GM21528 (cell line): ENCODE data around the gene PRICKLE2.

Experiments used
- ATAC-seq: cut with Tn5 transposase; IDR thresholded peaks from one replicate; pipeline ENCODE4 v1.9.1; 2021; ENCODE audit warnings: mild to moderate bottlenecking, moderate library complexity; ENCODE audit not compliant: unreplicated experiment, low FRiP score

PRICKLE2 gene

DNA sequence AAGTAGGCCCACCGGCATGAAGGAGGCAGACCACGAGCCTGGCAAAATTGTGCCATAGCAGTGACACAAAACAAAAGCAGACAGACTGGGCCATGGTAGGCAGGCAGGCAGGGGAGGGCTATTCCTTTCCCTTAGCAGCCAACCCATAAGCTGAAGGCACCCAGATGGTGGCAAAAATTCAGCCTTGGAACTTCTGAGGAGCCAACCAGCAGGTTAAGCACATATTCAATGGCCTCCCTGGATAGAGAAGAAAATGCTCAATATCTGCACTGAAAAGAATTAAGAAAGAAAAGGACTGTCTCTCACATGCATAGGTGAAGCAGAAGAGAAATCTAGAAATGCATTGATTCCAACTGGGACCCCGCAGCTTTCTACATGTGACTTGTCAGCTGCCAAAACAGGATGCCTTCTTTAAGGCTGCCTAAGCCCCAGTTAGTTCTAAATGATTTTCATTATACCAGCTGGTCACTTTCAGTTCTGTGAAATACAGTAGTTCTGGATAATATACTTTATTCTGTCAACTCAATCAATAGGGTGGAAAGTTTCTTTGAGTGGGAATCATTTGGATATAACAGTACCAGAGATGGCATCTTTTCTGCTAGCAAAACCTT, 2.7 kb downstream of the PRICKLE2 start:
- no peak for ATAC-seq

- ATAC-seq: no peak
Observed at GRCh38 chr3:64221571-64222257, 3.6 kb downstream of the PRICKLE2 start.

DNA sequence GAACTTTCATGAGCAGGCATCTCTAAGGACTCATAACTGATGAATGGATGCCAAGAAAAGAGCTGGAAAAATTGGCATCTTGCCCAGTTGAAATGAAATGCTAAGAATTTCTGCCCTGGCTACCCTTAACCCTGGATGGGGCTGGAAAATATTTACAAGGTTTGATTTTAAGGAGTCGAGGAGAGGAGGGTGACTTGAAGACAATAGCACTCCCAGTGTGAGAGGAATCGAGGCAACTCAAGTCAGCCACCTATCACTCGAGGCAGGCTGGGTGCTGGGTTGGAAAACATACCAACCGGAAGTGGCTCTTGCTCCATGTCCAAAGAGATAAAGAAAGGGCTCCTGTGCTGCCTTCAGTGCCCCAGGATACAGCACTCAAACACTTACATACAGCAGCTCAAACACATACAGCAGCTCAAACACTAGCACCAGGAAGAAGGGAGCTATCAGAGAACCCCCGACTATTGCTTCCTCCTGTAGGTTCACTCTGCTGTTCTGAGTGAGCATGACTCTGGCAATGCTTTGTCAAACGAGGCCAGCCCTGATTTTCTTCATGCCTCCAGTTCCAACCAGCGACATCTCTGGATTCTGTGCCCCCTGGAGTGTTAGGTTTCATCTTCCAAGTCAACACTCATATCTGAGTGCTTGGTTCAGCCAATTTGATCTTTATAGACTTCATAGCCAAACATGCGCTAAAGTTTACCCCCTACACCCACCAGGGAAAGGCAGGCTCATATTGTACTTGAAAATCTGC, 4.9 kb downstream of the PRICKLE2 start:
- ATAC-seq: no peak

GRCh38 chr3:64218746-64219145, 6.5 kb downstream of the PRICKLE2 start:
- ATAC-seq: no peak

GRCh38 chr3:64218329-64218728, 6.9 kb downstream of the PRICKLE2 start:
- ATAC-seq: no peak

DNA sequence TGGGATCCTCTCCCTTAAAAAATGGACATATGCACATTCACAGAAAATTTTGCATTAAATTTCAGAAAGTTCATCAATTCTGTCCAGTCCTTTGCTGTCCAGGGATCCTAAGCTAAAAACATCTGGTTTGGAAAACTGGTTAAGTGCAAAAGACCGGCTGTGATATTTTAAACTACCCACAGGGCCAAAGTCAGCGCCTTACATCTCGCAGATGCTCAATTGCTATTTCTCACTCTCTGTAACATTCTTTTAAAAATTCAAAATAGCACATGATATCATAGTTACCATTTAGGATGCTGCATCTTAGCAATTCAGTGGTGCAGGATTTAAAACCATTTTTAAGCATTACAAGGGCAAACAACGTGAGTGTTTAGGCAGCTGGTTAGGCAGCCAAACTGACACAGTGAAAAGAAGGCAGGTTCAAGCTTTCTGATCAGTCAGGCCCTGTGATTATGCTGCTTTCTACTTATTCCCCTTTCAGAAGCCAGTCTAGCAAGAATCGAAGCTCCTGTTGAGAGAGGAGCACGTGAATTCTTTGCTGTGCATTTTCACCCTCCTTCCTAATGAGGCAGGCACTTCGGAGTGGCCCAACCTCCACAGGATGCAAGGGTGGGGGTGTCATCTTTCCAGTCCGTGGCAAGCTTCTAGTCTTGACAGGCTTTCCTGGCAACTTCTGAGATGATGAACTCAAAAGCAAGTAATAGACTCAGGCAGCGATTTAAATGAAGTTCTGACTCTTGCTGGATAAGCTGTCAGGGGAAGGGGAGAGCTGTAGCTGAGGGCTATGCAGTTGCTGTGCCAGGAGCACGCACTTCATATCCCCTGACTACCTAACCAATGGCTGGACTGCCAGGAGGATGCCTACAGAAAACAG, 8.8 kb downstream of the PRICKLE2 start:
- no peak for ATAC-seq

DNA sequence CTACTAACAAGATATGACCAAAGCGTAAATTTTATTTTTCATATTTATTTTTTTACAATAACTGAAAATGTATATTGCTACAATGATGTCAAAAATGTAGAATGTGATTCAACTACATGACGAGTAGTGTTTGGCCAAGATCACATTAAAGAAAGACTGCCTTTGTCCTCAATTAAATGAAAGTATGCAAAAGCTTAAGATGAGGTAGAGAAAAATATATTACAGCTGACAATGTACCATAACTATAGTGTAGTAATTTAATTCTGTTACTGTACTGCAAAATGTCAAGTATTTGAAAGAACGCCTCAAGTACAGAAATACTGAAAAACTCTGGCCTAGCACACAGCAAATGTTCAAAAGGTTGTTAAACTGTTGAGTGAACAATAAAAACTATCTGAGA, 9.7 kb downstream of the PRICKLE2 start:
- no peak for ATAC-seq

- no peak for ATAC-seq
Observed at GRCh38 chr3:64215103-64215502, 10.2 kb downstream of the PRICKLE2 start.

DNA sequence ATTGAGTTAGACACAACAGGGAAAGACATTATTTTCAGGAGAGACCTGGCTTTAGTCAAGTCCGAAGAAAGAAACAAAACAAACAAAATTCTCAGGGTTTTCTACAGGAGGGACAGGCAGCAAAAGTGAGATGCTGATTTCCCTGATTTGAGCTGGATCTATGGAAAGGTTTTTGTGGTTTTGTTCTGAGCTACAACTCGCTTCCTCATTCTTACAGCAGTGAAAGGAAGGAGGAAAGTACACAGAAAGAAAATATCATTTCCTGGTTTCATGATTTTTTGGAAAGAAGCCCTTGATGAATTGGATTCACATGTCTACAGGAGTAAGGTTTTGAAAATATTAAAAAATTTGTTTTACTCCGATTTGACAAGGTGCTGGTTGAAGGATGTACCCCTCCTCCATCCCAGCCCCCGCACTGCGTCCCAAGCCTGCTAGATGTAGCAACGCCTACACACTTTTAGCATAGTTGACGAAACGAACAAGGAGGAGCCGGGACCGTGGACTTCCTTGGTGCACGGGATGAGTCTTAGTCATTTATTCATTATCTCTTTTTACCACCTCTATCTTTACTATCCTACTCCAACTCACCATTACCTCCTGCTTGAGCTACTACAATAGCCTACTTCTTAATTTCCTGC, 10.8 kb downstream of the PRICKLE2 start:
- ATAC-seq: no peak

DNA sequence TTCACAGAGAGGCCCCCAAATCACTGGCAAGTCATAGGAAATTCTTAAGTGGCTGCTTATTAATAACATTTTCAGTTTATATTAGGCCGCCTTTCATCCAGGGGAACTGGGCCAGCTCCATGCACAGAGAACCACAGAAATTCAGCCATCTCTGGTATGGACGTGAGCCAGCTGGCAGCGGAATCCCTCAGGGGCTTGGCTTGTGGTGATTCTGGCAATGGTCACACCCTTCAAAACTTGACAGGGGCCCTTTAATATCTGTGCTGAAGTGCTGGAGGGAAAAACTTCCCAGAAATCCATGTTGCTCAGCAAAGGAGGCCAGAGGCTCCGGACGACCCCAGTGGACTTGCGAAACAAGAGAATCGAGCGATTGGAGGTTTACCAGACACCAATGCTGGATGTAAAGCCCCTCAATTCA, 11.3 kb downstream of the PRICKLE2 start:
- no peak for ATAC-seq

GRCh38 chr3:64213224-64213878, 11.9 kb downstream of the PRICKLE2 start:
- no peak for ATAC-seq

- ATAC-seq: no peak
Observed at GRCh38 chr3:64209866-64210621, 15.2 kb downstream of the PRICKLE2 start.

- no peak for ATAC-seq
Observed at GRCh38 chr3:64207289-64208080, 17.8 kb downstream of the PRICKLE2 start.

- ATAC-seq: no peak
Observed at GRCh38 chr3:64203969-64204908, 21.0 kb downstream of the PRICKLE2 start.

DNA sequence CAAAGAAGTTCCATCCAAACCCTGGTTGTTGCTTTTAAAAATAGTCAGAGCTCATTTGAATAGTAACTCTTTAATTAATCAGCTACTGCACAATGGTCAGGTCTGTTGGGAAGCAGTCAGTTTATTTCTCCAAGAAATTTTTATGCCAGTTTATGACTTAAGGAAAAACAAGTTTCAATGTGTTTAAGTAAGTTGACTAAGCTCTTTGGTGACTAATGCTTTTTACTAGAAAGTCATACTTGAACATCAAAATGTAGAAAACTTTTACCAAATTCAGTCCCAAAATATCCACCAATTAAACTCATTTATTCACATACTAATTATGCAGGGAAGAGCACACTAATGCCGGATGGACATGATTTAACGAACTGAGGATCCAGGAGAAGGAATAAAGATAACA, 22.1 kb downstream of the PRICKLE2 start:
- no peak for ATAC-seq

- no peak for ATAC-seq
Observed at GRCh38 chr3:64199932-64200331, 25.3 kb downstream of the PRICKLE2 start.

DNA sequence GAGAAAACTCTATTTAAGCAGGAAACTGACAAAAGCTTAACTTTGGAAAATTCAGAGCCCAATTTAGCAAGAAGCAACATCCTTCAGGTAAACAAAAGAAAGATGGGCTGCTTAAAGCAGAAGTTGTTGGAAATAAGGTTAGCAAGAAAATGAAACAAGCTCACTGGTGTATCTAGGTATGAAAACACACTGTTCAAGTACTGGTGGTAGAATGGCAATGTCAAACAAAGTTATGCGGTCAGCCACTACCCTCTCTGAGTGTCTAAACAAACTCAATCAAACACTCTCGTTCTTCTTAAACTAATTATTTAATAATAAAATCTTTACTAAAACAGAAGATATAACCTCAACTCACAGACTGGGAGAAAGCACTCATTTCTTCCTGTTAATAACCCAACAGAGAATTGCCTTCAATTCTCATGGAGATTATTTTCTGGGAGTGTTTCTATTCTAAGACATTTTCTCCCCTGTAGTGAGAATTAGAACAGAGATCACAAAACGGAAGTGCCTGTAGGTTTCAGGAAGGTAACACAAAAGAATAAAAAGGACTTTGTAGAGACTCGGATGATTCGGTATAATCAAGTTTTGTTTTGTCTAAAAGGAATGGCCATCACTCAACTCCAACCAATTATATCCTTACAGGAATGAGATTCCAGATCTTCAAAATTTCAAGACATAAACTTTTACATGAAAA, 28.9 kb downstream of the PRICKLE2 start:
- no peak for ATAC-seq
